SKM-1 (cell line): ENCODE data around the gene PCSK5.

ENCODE experiments used
- DNase-seq: peaks from one replicate; lab custom pipeline; 2025; ENCODE audit not compliant: unreplicated experiment; lab: John Stamatoyannopoulos, UW

Gene PCSK5

DNA sequence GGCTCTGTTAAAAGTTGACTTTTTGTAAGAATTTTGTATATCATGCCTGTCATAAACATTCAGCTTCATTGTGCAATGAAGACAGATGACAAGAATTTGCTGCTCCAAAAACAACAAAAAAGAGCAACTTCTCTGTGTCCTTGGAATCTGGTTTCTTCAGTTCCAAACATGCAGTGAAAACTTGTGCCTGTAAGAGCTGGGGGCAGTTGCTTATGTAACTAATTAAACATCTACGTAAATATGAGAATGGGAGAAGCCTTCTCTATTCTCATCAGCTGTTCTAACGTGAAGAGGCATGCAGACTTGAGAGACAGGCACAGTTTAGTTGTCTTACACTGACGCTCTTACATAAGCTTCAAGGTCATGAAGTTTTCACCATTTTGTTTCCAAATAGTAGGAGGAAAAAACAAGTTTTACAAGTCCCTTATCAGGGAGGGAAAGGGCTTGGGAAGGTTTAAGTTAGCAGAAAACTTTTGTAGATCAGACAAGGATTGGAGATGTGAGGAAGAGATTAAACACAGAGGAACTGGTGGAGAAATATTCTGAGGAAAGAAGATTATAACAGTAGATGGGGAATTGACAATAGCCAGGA, 333.4 kb downstream of the PCSK5 start:
- no peak for DNase-seq

DNA sequence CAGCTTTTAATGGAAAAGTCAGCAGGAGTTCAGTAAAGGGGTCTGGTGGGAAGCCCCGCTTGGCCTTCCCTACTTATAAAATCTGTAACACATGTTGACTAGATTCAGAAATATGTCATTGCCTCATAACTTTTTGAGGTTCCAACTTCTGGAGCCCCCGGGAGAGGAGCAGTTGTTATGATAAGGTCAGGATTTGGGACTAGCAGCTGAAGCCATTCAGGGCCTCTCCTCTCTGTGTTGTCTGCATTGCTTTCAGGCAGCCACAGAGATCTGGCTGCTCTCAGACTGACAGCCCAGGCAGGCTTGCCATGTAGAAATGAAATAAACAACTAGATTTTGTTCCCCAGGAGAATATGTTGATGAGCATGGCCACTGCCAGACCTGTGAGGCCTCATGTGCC, 336.7 kb downstream of the PCSK5 start:
- DNase-seq = no peak

- DNase-seq = no peak
Measured at GRCh38 chr9:76231001-76231400, 340.5 kb downstream of the PCSK5 start.

DNA sequence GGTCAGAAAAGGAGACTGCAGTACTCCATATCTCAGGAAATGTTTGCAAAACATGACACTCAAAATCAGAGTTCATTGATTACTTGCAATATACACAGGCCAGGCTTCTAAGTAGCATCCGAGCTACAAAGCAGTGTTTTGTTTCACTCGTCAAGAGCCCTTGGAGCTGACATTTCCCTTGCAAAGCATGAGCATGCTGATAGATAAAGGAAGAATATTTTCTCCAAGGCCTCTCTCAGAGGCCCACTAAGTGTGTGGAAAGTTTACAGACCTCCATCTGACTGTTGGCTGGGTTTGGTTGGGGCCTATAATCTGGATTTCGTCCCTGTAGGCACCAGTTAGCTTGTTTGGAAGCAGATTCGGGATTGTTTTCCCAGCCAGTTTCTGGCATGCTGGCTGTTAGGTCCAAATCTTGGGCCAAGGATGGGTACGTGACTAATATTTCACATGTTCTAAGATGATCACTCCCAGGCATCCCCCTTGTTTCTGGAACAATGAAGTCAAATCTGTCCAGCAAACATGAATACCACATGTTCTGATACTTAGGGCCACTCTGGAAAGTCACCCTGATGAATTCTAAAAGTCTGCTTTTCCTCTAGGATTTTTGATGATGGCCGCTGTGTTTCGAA, 342.5 kb downstream of the PCSK5 start:
- no peak for DNase-seq

- DNase-seq = no peak
Measured at GRCh38 chr9:76240578-76240977, 350.1 kb downstream of the PCSK5 start.

GRCh38 chr9:76245518-76245917, 355.0 kb downstream of the PCSK5 start:
- no peak for DNase-seq

DNA sequence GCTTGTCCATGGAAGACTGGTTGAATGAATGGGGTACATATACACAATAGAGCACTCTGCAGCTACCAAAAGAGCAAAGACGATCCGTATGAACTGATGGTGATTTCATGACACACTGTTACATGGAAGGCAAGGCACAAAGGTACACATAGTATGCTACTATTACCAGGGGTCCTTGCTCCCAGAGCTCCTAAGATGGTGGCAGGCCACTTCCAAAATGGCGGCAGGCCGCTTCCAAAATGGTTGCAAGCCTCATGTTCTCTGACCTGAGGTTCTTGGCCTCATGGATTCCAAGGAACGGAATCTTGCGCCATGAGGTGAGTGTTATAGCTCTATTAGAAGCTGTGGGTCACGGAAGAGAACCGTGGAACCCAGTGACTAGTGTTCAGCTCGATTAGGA, 356.2 kb downstream of the PCSK5 start:
- DNase-seq = no peak

DNA sequence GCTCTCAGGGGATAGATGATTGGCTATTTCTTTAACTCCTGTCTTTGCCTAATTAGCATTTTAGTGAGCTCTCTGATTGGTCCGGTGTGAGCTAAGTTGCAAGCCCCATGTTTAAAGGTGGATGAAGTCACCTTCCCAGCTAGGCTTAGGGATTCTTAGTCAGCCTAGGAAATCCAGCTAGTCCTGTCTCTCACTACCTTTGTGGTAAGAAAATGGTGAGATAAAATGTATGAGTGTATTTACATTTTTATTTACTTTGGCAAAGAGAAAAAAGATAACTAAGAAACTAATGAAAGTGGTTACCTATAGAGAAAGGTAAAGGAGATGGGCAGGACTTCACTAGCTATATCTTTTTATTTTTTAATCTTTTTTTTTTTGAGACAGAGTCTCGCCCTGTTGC, 357.0 kb downstream of the PCSK5 start:
- DNase-seq = no peak

GRCh38 chr9:76249309-76249708, 358.8 kb downstream of the PCSK5 start:
- no peak for DNase-seq

- DNase-seq = peak; percentile 9
Measured at GRCh38 chr9:76255781-76256455, 365.4 kb downstream of the PCSK5 start.

- DNase-seq = no peak
Measured at GRCh38 chr9:76257311-76257710, 366.8 kb downstream of the PCSK5 start.

GRCh38 chr9:76266649-76267283, 376.3 kb downstream of the PCSK5 start:
- DNase-seq = no peak

GRCh38 chr9:76267284-76267652, 376.8 kb downstream of the PCSK5 start:
- DNase-seq = no peak

DNA sequence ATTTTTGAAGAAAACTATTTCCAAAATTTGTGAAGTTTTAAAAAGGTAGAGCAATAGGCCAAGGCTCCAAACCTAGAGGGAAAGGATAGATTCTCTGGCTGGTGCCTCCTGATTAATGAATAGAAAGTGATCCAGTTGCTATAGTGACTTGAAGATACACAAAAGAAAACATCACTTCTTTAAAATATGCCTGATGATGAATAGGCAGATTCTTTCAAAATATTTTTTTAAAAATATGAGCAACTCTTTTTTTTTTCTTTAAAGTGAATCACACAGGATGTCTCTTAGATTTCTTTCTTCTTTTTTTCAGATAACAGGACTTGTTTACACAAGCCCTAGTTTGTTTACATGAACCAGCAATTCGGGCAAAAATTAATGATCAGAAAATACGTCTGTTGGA, 379.3 kb downstream of the PCSK5 start:
- DNase-seq = no peak

DNA sequence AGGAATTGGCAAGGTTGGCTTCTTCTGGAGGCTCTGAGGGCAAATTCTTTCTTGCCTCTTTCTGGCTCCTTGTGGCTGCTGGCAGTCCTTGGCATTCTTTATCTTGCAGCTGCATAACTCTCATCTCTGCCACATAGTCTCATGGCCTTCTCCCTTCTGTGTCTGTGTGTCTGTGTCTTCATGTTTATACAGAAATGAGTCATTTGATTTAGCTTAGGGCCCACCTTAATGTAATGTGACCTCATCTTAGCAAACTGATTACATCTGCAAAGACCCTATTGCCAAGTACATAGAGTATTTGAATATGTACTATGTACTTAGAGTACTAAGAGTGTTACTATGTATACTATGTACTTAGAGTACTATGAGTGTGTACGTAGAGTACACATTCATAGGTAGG, 381.3 kb downstream of the PCSK5 start:
- DNase-seq = no peak

GRCh38 chr9:76289042-76289441, 398.6 kb downstream of the PCSK5 start:
- DNase-seq = no peak

DNA sequence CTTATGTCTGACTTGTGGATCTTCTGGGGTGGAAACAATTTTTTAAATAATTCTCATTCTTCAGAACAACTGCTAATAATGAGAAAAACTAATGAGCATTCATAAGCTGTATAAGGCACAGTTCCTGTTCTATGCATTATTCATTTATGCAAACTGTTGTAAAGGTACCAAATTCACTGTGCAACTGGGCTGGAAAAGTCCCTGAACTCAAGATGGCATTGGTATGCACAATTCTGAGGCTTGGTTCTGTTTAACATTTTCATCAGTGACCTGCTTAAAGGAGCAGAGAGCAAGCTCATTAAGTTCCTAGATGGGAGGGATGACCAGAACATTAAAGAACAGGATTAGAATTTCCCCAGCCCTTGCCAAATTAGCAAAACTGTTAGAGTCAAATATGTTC, 399.2 kb downstream of the PCSK5 start:
- no peak for DNase-seq

GRCh38 chr9:76290555-76290954, 400.1 kb downstream of the PCSK5 start:
- DNase-seq = no peak

DNA sequence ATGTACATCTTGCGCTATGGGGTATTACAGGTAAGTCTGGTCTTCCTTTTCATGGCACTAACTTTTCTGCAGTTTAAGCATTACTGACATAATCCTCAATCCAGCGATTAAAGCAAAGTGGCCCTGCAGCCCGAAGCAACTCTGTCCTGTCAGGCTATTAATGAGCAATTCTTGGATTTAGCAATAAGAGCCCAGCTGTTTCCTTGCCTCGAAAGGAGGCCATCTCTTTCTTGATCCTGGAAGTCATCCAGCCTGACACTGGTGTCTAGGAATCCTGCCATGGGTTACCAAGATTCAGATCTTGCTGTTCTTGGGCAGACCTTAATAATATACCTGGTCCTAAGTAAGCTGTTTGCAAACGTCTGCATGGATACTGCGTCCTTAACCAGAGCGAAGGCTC, 401.8 kb downstream of the PCSK5 start:
- no peak for DNase-seq

DNA sequence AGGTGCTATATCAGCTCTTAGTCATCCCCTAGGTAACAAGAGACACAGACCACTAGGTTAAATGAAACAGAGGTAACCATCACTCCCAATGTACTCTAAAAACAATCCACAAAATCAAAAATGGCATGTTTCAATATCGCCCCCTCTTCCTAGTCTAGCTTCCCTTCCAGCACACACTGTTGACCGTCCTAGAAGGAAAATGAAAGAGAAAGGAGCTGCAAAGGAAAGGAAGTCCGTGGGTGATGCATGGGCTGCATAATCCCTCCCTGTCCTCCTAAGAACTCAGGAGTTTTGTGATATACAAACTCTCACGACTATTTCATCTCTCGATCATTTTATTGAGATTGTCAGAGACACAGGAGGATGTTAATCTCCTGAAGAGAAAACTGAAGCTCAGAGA, 402.2 kb downstream of the PCSK5 start:
- DNase-seq = no peak

- no peak for DNase-seq
Measured at GRCh38 chr9:76294301-76294700, 403.8 kb downstream of the PCSK5 start.
